ENCODE data around the gene AADACL4. TPM values are rescaled to one million over a fixed set of nuclear protein-coding genes. Genes with fewer than 3 reads are reported as not detected.

AADACL4 gene
- not detected in 2 replicates for total RNA-seq

DNA sequence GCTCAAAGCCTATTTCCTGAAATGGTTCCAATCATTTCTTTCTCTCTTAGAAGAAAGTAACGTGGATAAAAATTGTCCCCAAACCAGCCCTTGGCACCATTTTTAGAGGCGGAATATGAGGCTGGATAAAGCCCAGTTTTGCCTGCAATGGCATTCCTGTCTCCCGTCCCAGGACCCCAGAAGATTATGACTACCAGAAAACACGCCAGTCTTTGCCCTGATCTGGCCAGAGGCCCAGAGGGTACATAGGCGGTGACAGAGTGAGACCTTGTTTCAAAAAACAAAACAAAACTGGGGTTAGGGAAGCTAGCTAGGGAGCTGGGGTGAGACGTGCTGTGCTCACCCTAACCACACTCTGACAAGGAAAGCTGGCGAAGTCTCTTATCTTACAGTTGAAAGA is at the start of gene AADACL4:
Gene AADACL4 (plus strand): TSS at position 301 of the 400 bp plus-strand sequence. CDS start 462 bp downstream, outside the sequence.

GRCh38 chr1:12617901-12618660 is 25.8 kb upstream of the AADACL4 start, which contains the start of gene DHRS3:
TSS of gene DHRS3 (minus strand) at chr1:12618210. CDS start at chr1:12617348, 862 bp downstream.

GRCh38 chr1:12715896-12716437 is 72.1 kb downstream of the AADACL4 start, which contains the start of gene AADACL3:
TSS of gene AADACL3 (plus strand) at chr1:12716110. CDS start at chr1:12716177, 67 bp downstream.

Small RNA genes within 50 kb of the gene (small RNA-seq; reads per million reads assigned to genes)
- gene AC244670.1, result not detected

Other genes starting within 250 kb of the AADACL4 start
- 65.2 and 126 TPM in 2 replicates for gene DHRS3, start 25.9 kb upstream of the AADACL4 start, total RNA-seq
- not detected in 2 replicates for gene AADACL3, start 72.0 kb downstream of the AADACL4 start, total RNA-seq
- not detected in 2 replicates for gene CFAP107, start 102.1 kb downstream of the AADACL4 start, total RNA-seq
- not detected in 2 replicates for gene PRAMEF12, start 129.7 kb downstream of the AADACL4 start, total RNA-seq
- not detected in 2 replicates for gene PRAMEF1, start 147.3 kb downstream of the AADACL4 start, total RNA-seq
- not detected in 2 replicates for gene PRAMEF11, start 187.3 kb downstream of the AADACL4 start, total RNA-seq
- gene HNRNPCL1, start 204.6 kb downstream of the AADACL4 start, total RNA-seq, result not detected in 2 replicates
- gene PRAMEF2, start 213.0 kb downstream of the AADACL4 start, total RNA-seq, result not detected in 2 replicates
- not detected in 2 replicates for gene PRAMEF4, start 242.1 kb downstream of the AADACL4 start, total RNA-seq